Measurements from ENCODE around the gene SULT1A1. TPM values are rescaled to one million over a fixed set of nuclear protein-coding genes. Genes with fewer than 3 reads are reported as not detected.

Gene SULT1A1
- total and polyA plus RNA-seq, 2 of the 8 experiments (the other 6 are each of a cell fraction or from before 2014, with no cell fraction given), result 2.1 to 4.0 TPM

GRCh38 chr16:28606291-28607115 lies 3.3 kb downstream of the SULT1A1 start:
- no peak for TF ChIP-seq HDAC2 (IDR thresholded peaks at IDR 0.05; ENCODE audit: borderline replicate concordance in 1 of 2, low read depth in 2 of 2, low read length in 2 of 2)
- TF ChIP-seq, protein P1, sequence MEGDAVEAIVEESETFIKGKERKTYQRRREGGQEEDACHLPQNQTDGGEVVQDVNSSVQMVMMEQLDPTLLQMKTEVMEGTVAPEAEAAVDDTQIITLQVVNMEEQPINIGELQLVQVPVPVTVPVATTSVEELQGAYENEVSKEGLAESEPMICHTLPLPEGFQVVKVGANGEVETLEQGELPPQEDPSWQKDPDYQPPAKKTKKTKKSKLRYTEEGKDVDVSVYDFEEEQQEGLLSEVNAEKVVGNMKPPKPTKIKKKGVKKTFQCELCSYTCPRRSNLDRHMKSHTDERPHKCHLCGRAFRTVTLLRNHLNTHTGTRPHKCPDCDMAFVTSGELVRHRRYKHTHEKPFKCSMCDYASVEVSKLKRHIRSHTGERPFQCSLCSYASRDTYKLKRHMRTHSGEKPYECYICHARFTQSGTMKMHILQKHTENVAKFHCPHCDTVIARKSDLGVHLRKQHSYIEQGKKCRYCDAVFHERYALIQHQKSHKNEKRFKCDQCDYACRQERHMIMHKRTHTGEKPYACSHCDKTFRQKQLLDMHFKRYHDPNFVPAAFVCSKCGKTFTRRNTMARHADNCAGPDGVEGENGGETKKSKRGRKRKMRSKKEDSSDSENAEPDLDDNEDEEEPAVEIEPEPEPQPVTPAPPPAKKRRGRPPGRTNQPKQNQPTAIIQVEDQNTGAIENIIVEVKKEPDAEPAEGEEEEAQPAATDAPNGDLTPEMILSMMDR (IDR thresholded peaks at IDR 0.05; ENCODE audit: control extremely low read depth in 1 of 3, insufficient read depth in 1 of 3, low read depth in 1 of 3, low read length in 3 of 3), result no peak
- TF ChIP-seq NRF1 (IDR thresholded peaks at IDR 0.05; ENCODE audit: low read depth, low read length), result no peak
- H2BK5ac ChIP-seq (ENCODE audit: low read depth, low read length), result no peak overlapping the region
- H2AFZ ChIP-seq (ENCODE audit: low read length), result no peak overlapping the region
- H4K5ac ChIP-seq (ENCODE audit: insufficient read length, low read depth, low read length), result no peak overlapping the region
- H3K36me3 ChIP-seq (ENCODE audit: control insufficient read depth in 2 of 4, insufficient read depth in 4 of 4, low read length in 3 of 4), result no peaks in the 10 kb centered on the region
- H2BK20ac ChIP-seq (ENCODE audit: low read length), result no peak overlapping the region
- H3K9ac ChIP-seq (replicated peaks in 1 of 4; ENCODE audit: extremely low read depth in 1 of 4, low read depth in 3 of 4, low read length in 3 of 4), result no peak overlapping the region
- DNase-seq (ENCODE audit: low read depth in 1 of 2, low spot score in 2 of 2) (no peak), FAIRE-seq (no peak)
- H4K8ac ChIP-seq (ENCODE audit: extremely low read depth, insufficient read depth, low read length), result no peak overlapping the region
- H4K20me1 ChIP-seq (replicated peaks in 1 of 2; ENCODE audit: control insufficient read depth in 1 of 2, insufficient read depth in 2 of 2, low read length in 2 of 2), result no peaks in the 10 kb centered on the region
- H3K4ac ChIP-seq (replicated peaks; ENCODE audit: insufficient read length, low read depth, low read length), result no peak overlapping the region
- H3K27ac ChIP-seq (ENCODE audit: low read depth, low read length), result no peak overlapping the region
- H3K79me1 ChIP-seq (ENCODE audit: low read depth, low read length), result no peaks in the 10 kb centered on the region
- H2BK12ac ChIP-seq (ENCODE audit: low read depth, low read length), result no peak overlapping the region
- H3K14ac ChIP-seq (ENCODE audit: insufficient read length), result no peak overlapping the region
- H3K23me2 ChIP-seq (ENCODE audit: low read depth, low read length), result no peaks in the 10 kb centered on the region
- H4K91ac ChIP-seq (replicated peaks; ENCODE audit: insufficient read length, low read length), result no peak overlapping the region
- ChIA-PET POLR2A (ENCODE audit: partially characterized antibody) (no interaction called here), CTCF (ENCODE audit: partially characterized antibody) (no interaction called here)
- peaks cover 0 to 16% (median 6%) of the 10 kb centered on the region in 4 experiments; a peak in 3 of 7 replicates for H3K4me1 ChIP-seq (replicated peaks in 1 of 4; ENCODE audit: control insufficient read depth in 3 of 4, insufficient read depth in 4 of 4, low read length in 3 of 4)
- H2BK120ac ChIP-seq (replicated peaks; ENCODE audit: low read depth, low read length), result no peak overlapping the region
- H3K4me2 ChIP-seq (ENCODE audit: insufficient read depth in 1 of 2, low read depth in 2 of 2, low read length in 2 of 2), result no peak overlapping the region
- no peak overlapping the region for H2BK15ac ChIP-seq (ENCODE audit: low read length)
- H3K56ac ChIP-seq (replicated peaks; ENCODE audit: insufficient read length, low read depth, low read length), result no peak overlapping the region
- H3K4me3 ChIP-seq (ENCODE audit: extremely low read depth in 1 of 4, insufficient read depth in 2 of 4, low read depth in 3 of 4, low read length in 4 of 4), result no peak overlapping the region
- H3K23ac ChIP-seq (ENCODE audit: insufficient read length), result no peak overlapping the region
- H3K9me3 ChIP-seq (ENCODE audit: insufficient read depth in 2 of 2, low read depth in 1 of 2, low read length in 1 of 2), result no peaks in the 10 kb centered on the region
- no peaks in the 10 kb centered on the region for H3K27me3 ChIP-seq (replicated peaks in 1 of 4; ENCODE audit: control insufficient read depth in 3 of 4, extremely low read depth in 1 of 4, insufficient read depth in 3 of 4, low read length in 3 of 4)
- no peak overlapping the region for H3K18ac ChIP-seq (ENCODE audit: extremely low read depth, low read length)
- WGBS, 2 experiments (ENCODE audit: extremely low coverage in 1 of 2, insufficient coverage in 1 of 2, insufficient read length in 1 of 2, insufficient replicate concordance in 2 of 2, low coverage in 1 of 2, low lambda C conversion rate in 2 of 2, missing lambda C conversion rate in 1 of 2), result 88% methylated on average over 14 of the region's 16 CpGs; no CpG with 5 or more reads in 1 of the 2 experiments
- no peaks in the 10 kb centered on the region for H3K79me2 ChIP-seq (ENCODE audit: control insufficient read depth in 1 of 2, insufficient read depth in 2 of 2, low read length in 2 of 2)
- H2AK5ac ChIP-seq (ENCODE audit: low read depth, low read length), result no peak overlapping the region

All from H1 (cell line).